ENCODE data around the gene WDR64. TPM values are rescaled to one million over a fixed set of nuclear protein-coding genes. Genes with fewer than 3 reads are reported as not detected.
"Not testable (repeated sequence)": the region's sequence is repeated elsewhere in the genome, so short reads cannot be mapped to it uniquely, and the experiment has no call there.

WDR64 gene
- total RNA-seq, 1 experiment from 2014 or later: not detected

- DNase-seq (ENCODE audit: low read depth): no peak
These were observed 49.6 kb downstream of the WDR64 start for GRCh38 chr1:241701483-241702295.

- DNase-seq (ENCODE audit: low read depth): peak; percentile 59
These were observed 50.6 kb downstream of the WDR64 start for GRCh38 chr1:241702442-241703373.

GRCh38 chr1:241703739-241704138 is 51.7 kb downstream of the WDR64 start:
- not testable (repeated sequence) for DNase-seq (ENCODE audit: low read depth)

GRCh38 chr1:241706257-241706656 is 54.2 kb downstream of the WDR64 start:
- peak; percentile 16 for DNase-seq (ENCODE audit: low read depth)

- DNase-seq (ENCODE audit: low read depth): peak; percentile 84
These were observed 54.9 kb downstream of the WDR64 start for GRCh38 chr1:241706967-241707366.

DNA sequence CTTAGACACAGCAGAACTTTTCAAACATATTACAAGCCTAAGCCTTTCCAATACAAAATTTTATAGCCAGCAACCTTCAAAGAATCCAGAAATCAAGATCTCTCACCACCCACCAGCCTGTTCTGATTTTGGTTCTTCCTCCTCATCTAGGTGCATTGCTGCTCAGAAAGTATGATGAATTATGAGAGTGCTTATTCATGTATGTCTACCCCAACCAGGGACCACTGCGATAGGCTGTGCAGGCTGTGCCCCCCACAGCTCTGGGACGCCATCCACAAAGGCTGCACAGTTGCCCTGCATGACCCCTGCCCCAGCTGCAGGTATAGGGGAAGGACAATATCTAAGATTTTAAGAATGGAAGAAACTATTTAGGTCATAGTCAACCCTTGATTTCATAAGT is 55.4 kb downstream of the WDR64 start:
- no peak for DNase-seq (ENCODE audit: low read depth)

- no peak for DNase-seq (ENCODE audit: low read depth)
These were observed 59.2 kb downstream of the WDR64 start for GRCh38 chr1:241711326-241711725.

- DNase-seq (ENCODE audit: low read depth): no peak
These were observed 61.2 kb downstream of the WDR64 start for GRCh38 chr1:241713316-241713715.

DNA sequence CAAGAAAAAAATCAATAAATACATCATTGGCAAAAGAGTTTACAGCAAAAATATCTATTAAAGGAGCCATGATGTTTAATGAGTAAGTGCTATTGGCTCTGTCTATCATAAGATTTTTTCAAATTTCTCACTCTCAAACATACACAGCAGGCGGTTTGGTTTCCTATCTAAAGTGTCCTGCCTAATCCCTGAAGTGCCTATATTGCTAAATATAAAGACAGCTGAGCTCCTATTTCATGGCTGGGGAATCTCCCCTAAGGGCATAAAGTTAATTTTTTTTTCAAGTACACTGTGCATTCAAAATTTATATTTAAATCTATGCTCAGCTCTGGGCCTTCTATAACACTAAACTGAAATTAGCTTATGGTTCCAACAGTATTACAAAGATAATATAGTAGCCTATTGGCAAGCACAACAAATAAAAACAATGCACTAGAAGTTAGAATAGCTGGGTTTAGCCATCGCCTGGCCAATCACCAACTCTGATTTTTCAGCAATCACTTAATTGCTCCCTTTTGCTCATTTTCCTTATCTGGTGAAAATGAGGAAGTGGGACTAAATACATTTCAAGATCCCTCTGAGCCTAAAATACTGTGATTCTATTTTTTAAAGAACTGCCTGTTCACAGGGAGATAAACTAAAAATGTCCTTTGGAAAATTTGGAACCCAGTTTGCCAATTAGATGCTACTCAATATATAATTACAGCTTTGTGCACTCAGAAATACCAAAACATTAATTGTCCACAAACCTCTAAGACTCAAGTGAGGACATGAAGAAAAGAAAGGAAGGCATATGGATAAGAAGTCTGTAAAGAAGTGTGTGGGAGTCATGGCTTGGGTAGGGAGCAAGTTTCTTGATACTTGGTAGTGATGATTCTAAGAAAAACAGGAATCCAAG is 62.5 kb downstream of the WDR64 start:
- no peak for DNase-seq (ENCODE audit: low read depth)

- no peak for DNase-seq (ENCODE audit: low read depth)
These were observed 63.4 kb downstream of the WDR64 start for GRCh38 chr1:241715435-241715834.

DNA sequence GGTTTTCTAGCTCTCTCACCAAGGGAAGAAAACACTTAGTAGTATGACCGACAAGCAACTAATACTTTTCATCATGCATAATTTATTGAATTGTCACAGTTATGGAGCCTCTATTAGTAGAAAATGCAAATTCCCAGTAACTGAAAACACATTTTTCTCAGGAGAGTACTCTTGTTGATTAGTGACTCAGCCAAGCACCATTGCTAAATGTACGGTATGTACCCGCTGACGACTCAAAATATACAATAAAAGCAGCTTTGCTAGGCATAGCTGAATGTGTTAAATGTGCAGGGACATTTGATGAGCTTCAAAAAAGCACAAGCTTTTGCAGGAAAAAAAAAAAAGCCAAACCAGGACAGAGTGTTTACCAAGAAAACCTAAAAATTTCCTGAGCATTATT is 63.9 kb downstream of the WDR64 start:
- no peak for DNase-seq (ENCODE audit: low read depth)

DNA sequence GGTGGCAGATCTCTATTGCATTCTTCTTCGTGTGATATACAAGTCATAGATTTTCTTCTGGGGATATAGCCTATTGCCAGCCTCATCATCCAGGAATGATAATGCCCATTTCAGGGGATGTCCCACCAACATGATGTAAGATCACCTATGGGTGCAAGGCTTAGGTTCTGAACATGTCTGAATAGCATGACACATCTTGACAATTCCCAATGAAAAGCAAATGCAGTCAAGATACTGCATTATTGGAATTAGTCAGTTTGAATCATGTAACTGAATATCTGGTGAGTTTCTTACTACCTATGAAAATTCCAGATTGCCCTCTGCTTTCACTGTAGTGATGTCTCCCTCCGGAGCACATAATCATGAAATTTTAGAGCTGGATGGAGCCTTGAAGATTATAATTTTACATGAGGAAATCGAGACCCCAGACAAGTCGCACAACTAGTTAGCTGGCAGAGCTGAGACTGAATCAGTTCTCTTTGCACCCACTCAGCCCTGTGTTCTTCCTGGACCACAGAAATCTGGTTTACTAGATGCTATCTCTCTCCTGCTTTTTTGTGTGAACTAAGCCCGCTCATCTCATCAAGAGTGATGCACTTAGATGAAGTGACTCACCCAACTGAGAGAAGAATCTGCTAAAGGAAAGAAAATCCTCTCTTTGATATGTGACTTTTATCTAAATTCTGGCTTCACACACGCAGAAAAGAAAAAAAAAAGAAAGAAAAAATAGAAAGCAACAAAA is 65.0 kb downstream of the WDR64 start:
- DNase-seq (ENCODE audit: low read depth): no peak

GRCh38 chr1:241717975-241718374 is 65.9 kb downstream of the WDR64 start:
- no peak for DNase-seq (ENCODE audit: low read depth)

DNA sequence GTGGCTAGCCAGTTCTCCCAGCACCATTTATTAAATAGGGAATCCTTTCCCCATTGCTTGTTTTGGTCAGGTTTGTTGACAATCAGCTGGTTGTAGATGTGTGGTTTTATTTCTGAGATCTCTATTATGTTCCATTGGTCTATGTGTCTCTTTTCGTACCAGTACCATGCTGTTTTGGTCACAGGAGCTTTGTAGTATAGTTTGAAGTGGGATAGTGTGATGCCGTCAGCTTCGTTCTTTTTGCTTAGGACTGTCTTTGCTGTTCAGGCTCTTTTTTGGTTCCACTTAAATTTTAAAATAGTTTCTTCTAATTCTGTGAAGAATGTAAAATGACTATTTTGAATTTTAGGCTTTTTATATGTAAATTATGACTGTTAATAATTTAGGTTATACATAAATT is 68.9 kb downstream of the WDR64 start:
- no peak for DNase-seq (ENCODE audit: low read depth)

DNA sequence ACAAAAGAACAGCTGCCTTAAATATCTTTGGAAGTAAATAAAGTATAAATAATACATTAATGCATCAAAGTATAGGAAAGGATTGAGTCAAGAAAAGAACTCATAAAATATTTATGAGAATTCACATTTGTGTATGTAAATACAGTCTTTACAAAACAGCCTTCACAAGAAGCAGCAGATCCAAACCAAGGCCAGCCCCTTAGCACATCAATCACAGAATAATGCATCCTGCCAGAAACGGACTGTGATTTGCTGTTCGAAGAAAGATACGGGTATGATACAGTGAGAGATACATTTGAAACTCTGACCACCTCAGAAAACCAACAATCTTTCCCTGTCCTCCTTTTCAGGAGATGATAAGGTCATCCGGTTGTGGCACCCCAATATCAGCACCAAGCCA is 70.9 kb downstream of the WDR64 start:
- DNase-seq (ENCODE audit: low read depth): no peak

GRCh38 chr1:241724741-241725356 is 72.8 kb downstream of the WDR64 start:
- no peak for DNase-seq (ENCODE audit: low read depth)

DNA sequence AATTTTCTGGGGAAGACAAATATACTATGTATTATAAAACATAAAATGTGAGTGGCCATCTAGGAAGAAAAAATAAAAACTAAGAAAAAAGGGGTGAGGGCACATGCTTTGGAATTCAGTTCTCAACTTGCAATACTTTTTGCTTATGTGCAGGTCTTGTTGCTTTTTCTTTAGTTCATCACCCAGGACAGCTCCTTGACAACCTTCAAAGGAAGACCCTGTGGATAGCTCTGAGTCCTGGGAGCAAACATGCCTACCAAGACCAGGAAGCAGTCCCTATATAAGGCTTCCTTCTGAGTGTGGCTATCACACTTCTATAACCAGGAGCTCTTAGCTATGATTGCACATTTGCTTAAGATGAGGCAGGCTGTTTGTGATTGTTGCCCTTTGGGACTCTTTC is 78.0 kb downstream of the WDR64 start:
- no peak for DNase-seq (ENCODE audit: low read depth)

GRCh38 chr1:241733899-241734298 is 81.8 kb downstream of the WDR64 start:
- DNase-seq (ENCODE audit: low read depth): no peak

GRCh38 chr1:241734533-241734932 is 82.5 kb downstream of the WDR64 start:
- no peak for DNase-seq (ENCODE audit: low read depth)

DNA sequence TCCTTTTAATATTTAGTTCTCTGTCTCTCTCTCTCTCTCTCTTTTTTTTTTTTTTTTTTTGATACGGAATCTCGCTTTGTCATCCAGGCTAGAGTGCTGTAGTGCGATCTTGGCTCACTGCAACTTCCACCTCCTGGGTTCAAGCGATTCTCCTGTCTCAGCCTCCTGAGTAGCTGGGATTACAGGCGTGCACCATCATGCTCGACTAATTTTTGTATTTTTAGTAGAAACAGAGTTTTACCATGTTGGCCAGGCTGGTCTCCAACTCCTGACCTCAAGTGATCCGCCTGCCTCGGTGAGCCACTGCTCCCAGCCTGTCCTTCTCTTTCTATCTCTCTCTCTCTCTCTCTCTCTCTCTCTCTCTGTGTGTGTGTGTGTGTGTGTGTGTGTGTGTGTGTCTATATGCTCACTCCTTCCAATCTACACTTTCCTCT is 83.4 kb downstream of the WDR64 start:
- not testable (repeated sequence) for DNase-seq (ENCODE audit: low read depth)

Measured in Daoy (cell line).